NCI-H2029 (cell line): Measurements from ENCODE around the gene RBM10.

Experiments used
- DNase-seq: peaks from one replicate; lab custom pipeline; 2025; lab: John Stamatoyannopoulos, UW

The RBM10 gene

DNA sequence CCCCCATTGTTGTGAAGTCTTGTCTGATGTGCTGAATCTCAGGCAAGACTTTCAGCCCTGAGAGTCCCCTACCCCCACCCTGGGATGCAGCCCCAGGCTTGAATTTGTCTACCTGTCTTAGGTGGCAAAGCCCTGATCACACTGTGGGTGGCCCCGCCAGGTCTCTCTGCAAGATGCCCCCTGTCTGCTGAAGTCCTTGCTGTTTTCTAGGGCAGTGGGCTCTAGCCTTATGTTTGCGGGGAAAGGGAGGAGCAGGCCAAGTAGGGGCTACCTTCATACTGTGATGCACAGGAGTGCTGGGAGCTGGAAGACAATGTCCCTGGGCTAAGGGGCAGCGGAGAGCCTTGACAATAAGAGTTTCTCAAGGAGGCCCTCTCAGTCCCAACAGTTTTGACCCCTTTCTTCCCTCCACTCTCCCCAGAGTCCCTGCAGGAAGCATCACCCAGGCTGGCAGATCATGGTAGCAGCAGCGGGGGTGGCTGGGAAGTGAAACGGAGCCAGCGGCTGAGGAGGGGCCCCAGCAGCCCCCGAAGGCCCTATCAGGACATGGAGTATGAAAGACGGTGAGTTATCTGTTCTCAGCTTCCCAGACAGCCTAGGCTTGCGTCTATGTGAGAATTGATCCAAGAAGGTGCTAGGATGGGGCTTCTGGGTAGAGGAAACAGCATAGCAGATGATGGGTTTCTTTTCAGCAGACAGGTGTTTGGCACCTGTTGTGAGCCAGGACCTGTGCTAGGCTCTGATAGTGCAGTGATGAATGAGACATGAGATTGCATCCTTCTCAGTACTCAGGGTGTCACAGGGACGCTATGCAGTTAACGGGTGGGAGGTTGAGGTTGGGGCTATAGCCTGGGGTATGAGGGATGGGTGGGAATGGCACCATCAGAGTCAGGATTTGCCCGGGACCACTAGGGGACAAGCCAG lies 2.2 kb downstream of the RBM10 start:
- no peak for DNase-seq

DNA sequence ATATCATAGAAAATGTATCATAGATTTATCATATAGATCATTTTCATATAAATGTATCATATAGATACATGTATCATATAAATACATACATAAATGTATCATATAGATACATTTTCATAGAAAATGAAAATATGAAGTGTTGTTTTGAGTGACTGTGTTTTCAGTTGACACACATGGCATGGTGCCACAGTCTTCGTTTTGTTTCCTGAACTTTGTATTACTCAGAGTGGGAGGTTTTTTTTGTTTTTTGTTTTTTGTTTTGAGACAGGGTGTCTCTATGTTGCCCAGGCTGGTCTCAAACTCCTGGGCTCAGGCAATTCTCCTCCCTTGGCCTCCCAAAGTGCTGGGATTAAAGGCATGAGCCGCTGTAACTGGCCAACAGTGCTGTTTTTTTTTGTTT lies 3.9 kb downstream of the RBM10 start:
- no peak for DNase-seq

GRCh38 chrX:47151435-47151834 lies 6.4 kb downstream of the RBM10 start:
- no peak for DNase-seq

DNA sequence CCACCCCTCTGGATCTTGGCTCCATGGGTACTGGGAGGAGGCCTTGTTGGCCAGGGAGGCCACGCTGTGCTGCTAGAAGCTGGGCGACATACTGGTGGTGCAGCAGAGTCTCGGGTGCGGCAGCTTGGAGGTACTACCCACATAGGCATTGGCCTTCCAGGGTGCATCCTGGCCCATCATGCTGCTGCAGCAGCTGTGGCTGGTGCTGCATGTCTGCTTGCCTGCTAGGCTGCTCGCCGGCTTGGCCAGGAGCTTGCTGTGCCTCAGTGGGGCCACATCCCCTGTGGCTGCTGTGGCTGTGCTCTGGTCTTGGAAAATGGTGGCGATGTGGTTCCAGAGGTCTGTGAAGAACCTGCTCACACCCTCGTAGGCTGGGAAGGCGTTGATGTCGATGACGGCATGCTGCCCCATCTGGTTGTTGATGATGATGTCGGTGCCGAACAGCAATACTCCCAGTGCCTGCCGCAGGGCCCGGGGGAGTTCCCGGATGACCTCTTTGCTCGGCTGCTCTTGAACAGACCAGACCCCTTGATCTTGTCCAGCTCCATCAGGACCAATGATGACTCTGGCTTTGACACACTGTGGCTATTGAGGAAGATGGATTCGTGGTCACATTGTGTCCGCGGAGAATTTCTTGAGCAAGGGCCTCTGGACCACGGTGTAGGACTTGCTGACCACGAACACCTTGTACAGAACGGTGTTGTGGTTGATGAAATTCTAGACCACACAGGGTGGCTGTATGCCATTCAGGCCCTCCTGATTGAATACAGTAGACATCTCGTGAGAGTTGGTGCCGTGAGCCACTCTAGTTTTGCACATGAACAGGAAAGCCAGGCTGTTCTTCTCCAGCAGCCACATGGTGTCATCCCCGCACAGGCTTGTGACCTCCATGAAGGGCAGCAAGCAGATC lies 11.8 kb downstream of the RBM10 start:
- no peak for DNase-seq

GRCh38 chrX:47158131-47158530 lies 13.1 kb downstream of the RBM10 start:
- DNase-seq: no peak

- no peak for DNase-seq
Measured at GRCh38 chrX:47158781-47159180, 13.8 kb downstream of the RBM10 start.

DNA sequence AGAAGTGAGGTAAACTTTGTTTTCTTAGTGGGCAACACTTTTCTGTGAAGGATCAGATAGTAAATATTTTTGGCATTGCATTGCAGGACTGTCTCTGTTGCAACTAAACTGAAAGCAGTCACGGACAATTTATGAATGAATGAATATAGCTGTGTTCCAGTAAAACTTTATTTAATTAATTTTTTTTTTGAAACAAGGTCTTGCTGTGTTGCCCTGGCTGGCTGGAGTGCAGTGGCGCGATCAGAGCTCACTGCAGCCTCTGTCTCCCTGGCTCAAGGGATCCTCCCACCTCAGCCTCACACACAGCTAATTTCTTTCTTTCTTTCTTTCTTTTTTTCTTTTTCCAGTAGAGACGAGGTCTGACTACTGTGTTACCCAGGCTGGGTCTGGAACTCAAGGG lies 15.8 kb downstream of the RBM10 start:
- DNase-seq: no peak

DNA sequence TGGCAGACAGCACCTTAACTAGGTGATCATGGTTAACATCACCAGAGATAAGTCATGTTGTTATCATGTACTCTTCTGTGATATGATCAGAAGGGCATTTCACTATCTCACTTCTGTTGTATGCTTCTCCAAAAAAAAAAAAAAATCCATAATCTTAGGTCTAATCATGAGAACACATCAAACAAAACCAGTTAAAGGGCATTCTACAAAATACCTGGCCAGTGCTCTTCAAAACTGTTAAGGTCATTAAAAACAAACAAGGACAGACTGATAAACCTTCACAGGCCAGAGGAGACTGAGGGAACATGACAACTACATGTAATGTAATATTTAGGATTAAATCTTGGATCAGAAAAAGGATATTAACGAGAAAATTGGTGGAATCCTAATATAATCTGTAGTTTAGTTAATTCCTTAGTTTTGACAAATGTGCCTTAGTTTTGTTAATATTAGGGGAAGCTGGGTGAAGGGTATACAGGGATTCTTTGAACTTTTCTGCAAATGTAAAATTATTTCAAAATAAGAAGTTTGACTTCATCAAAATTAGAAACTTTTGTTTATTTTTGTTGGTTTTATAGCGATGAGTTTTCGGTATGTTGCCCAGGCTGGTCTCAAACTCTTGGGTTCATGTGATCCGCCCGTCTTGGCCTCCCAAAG lies 18.0 kb downstream of the RBM10 start:
- no peak for DNase-seq

GRCh38 chrX:47164420-47164819 lies 19.4 kb downstream of the RBM10 start:
- no peak for DNase-seq

GRCh38 chrX:47166126-47166525 lies 21.1 kb downstream of the RBM10 start:
- DNase-seq: no peak

DNA sequence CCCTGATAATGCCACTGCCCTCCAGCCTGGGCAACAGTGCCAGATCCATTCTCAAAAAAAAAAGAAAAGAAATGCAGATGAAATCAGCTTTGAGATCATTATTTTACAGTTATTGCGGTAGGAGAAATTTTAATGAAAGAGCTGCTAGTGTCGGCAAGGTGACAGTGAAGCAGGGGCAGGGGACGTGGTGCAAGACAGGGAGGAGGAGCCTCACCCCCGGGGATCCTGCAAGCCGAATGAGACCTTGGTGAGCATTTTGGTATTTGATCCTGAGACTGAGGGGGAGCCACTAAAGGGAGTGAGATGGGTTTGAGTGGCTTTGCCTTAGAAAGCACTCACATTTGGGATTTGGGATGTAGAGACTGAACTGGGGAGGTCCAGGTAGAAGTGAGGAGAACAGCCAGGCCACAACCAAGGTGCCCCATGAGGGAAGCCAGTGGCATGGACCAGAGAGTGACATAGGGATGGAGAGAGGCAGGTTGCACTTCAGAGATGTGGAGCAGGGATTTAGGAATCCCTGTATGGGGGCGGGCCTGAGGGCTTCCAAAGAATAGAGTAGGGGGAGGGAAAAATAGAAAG lies 23.6 kb downstream of the RBM10 start:
- no peak for DNase-seq

GRCh38 chrX:47169273-47169672 lies 24.3 kb downstream of the RBM10 start:
- DNase-seq: no peak

DNA sequence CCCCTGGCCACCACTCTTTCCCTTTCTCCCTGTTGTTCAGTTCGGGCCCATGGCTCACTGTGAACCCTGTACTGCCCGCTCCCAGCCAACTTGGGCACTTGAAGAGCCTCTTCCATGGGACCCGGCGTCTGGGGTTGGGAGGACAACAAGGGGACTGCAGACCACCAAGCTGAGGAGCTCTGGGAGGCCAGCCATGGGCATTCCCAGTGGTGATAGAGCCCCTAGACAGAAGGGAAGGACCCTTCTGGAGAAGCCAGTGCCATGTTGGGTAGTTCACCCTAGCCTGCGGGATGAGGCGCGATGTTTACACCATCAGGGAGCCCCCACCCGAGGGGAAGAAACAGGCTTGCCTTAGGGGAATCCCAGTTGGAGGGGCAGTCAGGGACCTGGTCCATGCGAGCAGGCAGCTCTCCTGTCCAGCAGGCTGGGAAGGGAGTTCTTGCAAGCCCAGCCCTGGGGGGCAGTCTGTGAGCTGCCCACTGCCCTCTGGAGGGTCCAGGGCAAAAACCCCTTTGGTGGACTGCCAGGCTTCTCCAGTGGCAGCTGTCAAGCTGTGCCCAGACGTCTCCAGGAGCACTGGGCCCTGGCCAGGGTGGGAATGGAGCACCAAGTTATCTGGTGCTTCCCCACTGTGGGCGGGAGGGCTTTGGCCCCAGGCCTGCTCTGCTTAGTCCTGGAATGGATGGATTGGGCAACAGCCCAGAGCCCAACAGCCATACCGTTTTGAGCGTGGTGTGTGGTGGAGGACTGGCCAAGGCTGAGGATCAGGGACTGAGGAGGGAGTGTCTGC lies 24.9 kb downstream of the RBM10 start:
- DNase-seq: no peak

- DNase-seq: no peak
Measured at GRCh38 chrX:47170861-47171692, 26.1 kb downstream of the RBM10 start.

DNA sequence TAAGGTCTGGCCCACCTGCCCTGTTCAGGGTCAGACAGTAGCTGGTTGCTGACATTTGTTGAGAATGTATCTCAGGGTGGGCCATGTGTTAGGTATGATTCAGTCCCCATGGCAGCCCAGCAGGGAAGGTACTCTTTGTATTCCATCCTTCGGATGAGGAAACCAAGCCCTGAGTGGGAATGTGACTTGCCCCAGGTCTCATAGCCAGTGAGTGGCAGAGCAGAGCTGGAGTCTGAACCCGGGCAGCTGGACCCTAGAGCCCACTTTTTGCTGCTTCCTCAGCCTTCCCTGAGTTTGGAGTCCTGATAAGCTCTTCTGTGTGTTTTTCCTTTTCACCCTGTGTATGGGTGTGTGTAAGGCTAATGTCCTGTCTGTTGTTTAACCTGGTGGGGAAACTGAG lies 27.0 kb downstream of the RBM10 start:
- no peak for DNase-seq

- DNase-seq: no peak
Measured at GRCh38 chrX:47172549-47172948, 27.5 kb downstream of the RBM10 start.

- no peak for DNase-seq
Measured at GRCh38 chrX:47172971-47173792, 28.2 kb downstream of the RBM10 start.

GRCh38 chrX:47174376-47174775 lies 29.4 kb downstream of the RBM10 start:
- DNase-seq: no peak

DNA sequence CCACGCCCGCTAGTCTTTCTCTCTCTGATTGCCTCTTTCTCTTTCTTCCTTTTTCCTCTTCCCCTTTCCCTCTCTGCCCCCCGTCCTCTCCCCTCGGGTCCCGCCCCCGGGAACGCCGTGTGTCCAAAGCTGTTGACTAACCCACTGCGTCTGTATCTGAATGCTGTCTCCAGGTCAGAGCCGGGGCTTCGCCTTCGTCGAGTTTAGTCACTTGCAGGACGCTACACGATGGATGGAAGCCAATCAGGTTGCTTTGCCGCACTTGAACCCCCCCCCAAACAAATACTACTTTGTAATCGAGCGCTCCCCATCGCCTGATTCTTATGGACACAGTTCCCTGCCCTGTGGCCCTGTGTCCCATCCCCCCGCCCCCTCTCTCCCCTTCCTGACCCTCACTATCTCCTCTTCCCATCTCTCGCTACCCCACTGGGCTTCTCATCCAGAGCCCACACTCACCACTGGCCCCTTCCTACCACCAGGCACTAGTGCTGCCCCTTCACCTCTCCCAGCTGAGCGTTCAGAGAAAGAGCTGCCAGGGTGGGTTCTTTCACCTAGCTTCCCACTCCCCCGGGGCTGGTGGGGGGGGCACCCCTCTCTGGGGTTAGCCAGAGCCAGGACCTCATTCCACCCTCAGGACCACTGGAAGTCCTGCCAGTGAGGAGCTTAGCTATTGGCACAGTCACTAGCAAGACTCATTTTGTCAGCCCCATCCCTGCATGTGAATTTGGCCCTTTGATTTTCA lies 30.0 kb downstream of the RBM10 start:
- no peak for DNase-seq
